Duodenal mucosa (tissue), 2 donors: ENCODE measurements around the gene ABCA4.

Source experiments
- H3K27ac ChIP-seq: one replicate; pipeline ENCODE4 v1.7.0; 2013; ENCODE audit warnings: low read depth, low read length
- H3K27me3 ChIP-seq, 2 donors: one replicate each; pipeline ENCODE4 v1.7.0; 2013; ENCODE audit warnings: low read length in 2 of 2, control low read depth in 1 of 2; ENCODE audit not compliant: insufficient read depth in 2 of 2, control insufficient read depth in 1 of 2
- H3K36me3 ChIP-seq, 2 donors: one replicate each; pipeline ENCODE4 v1.7.0; 2013; ENCODE audit warnings: low read length in 2 of 2, control low read depth in 1 of 2; ENCODE audit not compliant: insufficient read depth in 2 of 2, control insufficient read depth in 1 of 2
- H3K4me1 ChIP-seq, 2 donors: one replicate each; pipeline ENCODE4 v1.7.0; 2013; ENCODE audit warnings: low read length in 2 of 2, control low read depth in 1 of 2; ENCODE audit not compliant: insufficient read depth in 2 of 2, control insufficient read depth in 1 of 2
- H3K4me3 ChIP-seq, 2 donors: one replicate each; pipeline ENCODE4 v1.7.0; 2013; ENCODE audit warnings: low read length in 2 of 2, low read depth in 1 of 2
- H3K9ac ChIP-seq, 2 donors: one replicate each; pipeline ENCODE4 v1.7.0; 2013; ENCODE audit warnings: low read length in 2 of 2, low read depth in 1 of 2
- H3K9me3 ChIP-seq, 2 donors: one replicate each; pipeline ENCODE4 v1.7.0; 2013; ENCODE audit warnings: low read length in 2 of 2, control low read depth in 1 of 2; ENCODE audit not compliant: control insufficient read depth in 1 of 2

Gene ABCA4

GRCh38 chr1:93965256-93965655, 155.7 kb downstream of the ABCA4 start:
- no peak overlapping the region for H3K27ac ChIP-seq
- H3K9ac ChIP-seq: no peak overlapping the region
- no peaks in the 10 kb centered on the region for H3K4me1 ChIP-seq
- no peak overlapping the region for H3K4me3 ChIP-seq
- H3K36me3 ChIP-seq: no peaks in the 10 kb centered on the region
- H3K9me3 ChIP-seq: no peaks in the 10 kb centered on the region
- no peaks in the 10 kb centered on the region for H3K27me3 ChIP-seq

- Histone ChIP-seq H3K27ac (no peak overlapping the region), H3K27me3 (no peaks in the 10 kb centered on the region), H3K4me1 (no peaks in the 10 kb centered on the region), H3K9me3 (no peaks in the 10 kb centered on the region), H3K9ac (no peak overlapping the region), H3K36me3 (no peaks in the 10 kb centered on the region), H3K4me3 (no peak overlapping the region)
Measured at GRCh38 chr1:93964777-93965200, 156.2 kb downstream of the ABCA4 start.

GRCh38 chr1:93964096-93964776, 156.7 kb downstream of the ABCA4 start:
- Histone ChIP-seq H3K36me3 (no peaks in the 10 kb centered on the region), H3K4me3 (no peak overlapping the region), H3K4me1 (no peaks in the 10 kb centered on the region), H3K27ac (no peak overlapping the region), H3K27me3 (no peaks in the 10 kb centered on the region), H3K9me3 (no peaks in the 10 kb centered on the region), H3K9ac (no peak overlapping the region)

GRCh38 chr1:93963585-93963984, 157.4 kb downstream of the ABCA4 start:
- Histone ChIP-seq H3K4me3 (no peak overlapping the region), H3K27me3 (no peaks in the 10 kb centered on the region), H3K36me3 (no peaks in the 10 kb centered on the region), H3K27ac (no peak overlapping the region), H3K9me3 (no peaks in the 10 kb centered on the region), H3K9ac (no peak overlapping the region), H3K4me1 (no peaks in the 10 kb centered on the region)

GRCh38 chr1:93961906-93962305, 159.0 kb downstream of the ABCA4 start:
- H3K9me3 ChIP-seq: peaks cover 0 to under 1% of the 10 kb centered on the region in 2 donors
- H3K9ac ChIP-seq: no peak overlapping the region
- H3K36me3 ChIP-seq: no peaks in the 10 kb centered on the region
- no peaks in the 10 kb centered on the region for H3K4me1 ChIP-seq
- H3K4me3 ChIP-seq: no peak overlapping the region
- H3K27me3 ChIP-seq: no peaks in the 10 kb centered on the region
- no peak overlapping the region for H3K27ac ChIP-seq

- H3K27me3 ChIP-seq: no peaks in the 10 kb centered on the region
- H3K27ac ChIP-seq: no peak overlapping the region
- no peaks in the 10 kb centered on the region for H3K36me3 ChIP-seq
- H3K9me3 ChIP-seq: peaks cover 1 to 5% of the 10 kb centered on the region in 2 donors
- H3K9ac ChIP-seq: no peak overlapping the region
- no peak overlapping the region for H3K4me3 ChIP-seq
- no peaks in the 10 kb centered on the region for H3K4me1 ChIP-seq
Measured at GRCh38 chr1:93961443-93961842, 159.5 kb downstream of the ABCA4 start.

- no peaks in the 10 kb centered on the region for H3K4me1 ChIP-seq
- H3K27ac ChIP-seq: no peak overlapping the region
- no peaks in the 10 kb centered on the region for H3K27me3 ChIP-seq
- H3K9me3 ChIP-seq: peaks cover 6 to 7% of the 10 kb centered on the region in 2 donors
- H3K9ac ChIP-seq: no peak overlapping the region
- no peaks in the 10 kb centered on the region for H3K36me3 ChIP-seq
- no peak overlapping the region for H3K4me3 ChIP-seq
Measured at GRCh38 chr1:93960641-93961147, 160.3 kb downstream of the ABCA4 start.

- Histone ChIP-seq H3K27ac (no peak overlapping the region), H3K9me3 (peaks cover 7 to 10% of the 10 kb centered on the region in 2 donors), H3K9ac (no peak overlapping the region), H3K27me3 (no peaks in the 10 kb centered on the region), H3K4me1 (no peaks in the 10 kb centered on the region), H3K36me3 (no peaks in the 10 kb centered on the region), H3K4me3 (no peak overlapping the region)
Measured at GRCh38 chr1:93959413-93959812, 161.5 kb downstream of the ABCA4 start.

GRCh38 chr1:93958726-93959100, 162.2 kb downstream of the ABCA4 start:
- peaks cover 7 to 10% of the 10 kb centered on the region in 2 donors for H3K9me3 ChIP-seq
- H3K36me3 ChIP-seq: no peaks in the 10 kb centered on the region
- no peak overlapping the region for H3K9ac ChIP-seq
- no peaks in the 10 kb centered on the region for H3K27me3 ChIP-seq
- H3K4me3 ChIP-seq: no peak overlapping the region
- no peaks in the 10 kb centered on the region for H3K4me1 ChIP-seq
- no peak overlapping the region for H3K27ac ChIP-seq

GRCh38 chr1:93958032-93958725, 162.8 kb downstream of the ABCA4 start:
- Histone ChIP-seq H3K27ac (no peak overlapping the region), H3K36me3 (no peaks in the 10 kb centered on the region)

More at GRCh38 chr1:93958032-93958725, 162.8 kb downstream of the ABCA4 start:
- Histone ChIP-seq H3K9me3 (peaks cover 7 to 10% of the 10 kb centered on the region in 2 donors), H3K4me3 (no peak overlapping the region), H3K4me1 (no peaks in the 10 kb centered on the region), H3K9ac (no peak overlapping the region), H3K27me3 (no peaks in the 10 kb centered on the region)
